ENCODE results near the gene OMG. TPM values are rescaled to one million over a fixed set of nuclear protein-coding genes. Genes with fewer than 3 reads are reported as not detected.

Gene OMG
- total and polyA plus RNA-seq, 2 donors (not counting 3 experiments of a cell fraction or from before 2014, with no cell fraction given), result 0.86 TPM; not detected in 1

GRCh38 chr17:31286587-31286986 lies 10.5 kb downstream of the OMG start:
- BruUV-seq (replicated peaks), result no TSS peak
- dilution Hi-C loops (cut with MboI; ENCODE audit: extremely low pct_ligation_motif_present, low sequenced_read_pairs), result no loop called here

GRCh38 chr17:31283841-31284240 lies 13.2 kb downstream of the OMG start:
- intact Hi-C loops (cut with micrococcal nuclease) (no loop called here), dilution Hi-C loops (cut with MboI; ENCODE audit: extremely low pct_ligation_motif_present, low sequenced_read_pairs) (no loop called here)
- ChIA-PET CTCF (no interaction called here), POLR2A (no interaction called here)
- Histone ChIP-seq H2AFZ (ENCODE audit: low read depth, low read length) (no peak overlapping the region), H3K9ac (replicated peaks; ENCODE audit: extremely low read depth, insufficient read depth, low read length) (no peak overlapping the region), H3K9me3 (replicated peaks; ENCODE audit: control insufficient read depth, insufficient read depth, low read length) (no peaks in the 10 kb centered on the region), H3K9me1 (replicated peaks; ENCODE audit: control insufficient read depth, extremely low read depth, insufficient read depth, low read length) (no peaks in the 10 kb centered on the region), H3K36me3 (ENCODE audit: control insufficient read depth in 2 of 2, extremely low read depth in 1 of 2, insufficient read depth in 2 of 2, low read length in 2 of 2) (no peaks in the 10 kb centered on the region), H3K4me2 (ENCODE audit: insufficient read depth, low read length) (no peak overlapping the region), H3K79me2 (ENCODE audit: control insufficient read depth, insufficient read depth, low read length) (no peaks in the 10 kb centered on the region), H3K27me3 (ENCODE audit: control insufficient read depth in 2 of 2, insufficient read depth in 2 of 2, low read length in 2 of 2) (no peaks in the 10 kb centered on the region), H3K27ac (ENCODE audit: insufficient read depth, low read depth, low read length) (no peak overlapping the region), H4K20me1 (replicated peaks; ENCODE audit: control insufficient read depth, extremely low read depth, insufficient read depth, low read length) (no peaks in the 10 kb centered on the region), H3K4me1 (ENCODE audit: control insufficient read depth, extremely low read depth, insufficient read depth, low read length) (no peaks in the 10 kb centered on the region), H3K4me3 (replicated peaks in 1 of 3; ENCODE audit: insufficient read depth in 1 of 3, low read depth in 1 of 3, low read length in 3 of 3) (no peak overlapping the region)
- DNase-seq (ENCODE audit: low read depth, low spot score) (no peak), FAIRE-seq (no peak)
- BruUV-seq (replicated peaks), result no TSS peak
- TF ChIP-seq CTCF (IDR thresholded peaks at IDR 0.05; ENCODE audit: extremely low read depth in 1 of 2, insufficient read depth in 1 of 2, low read depth in 1 of 2, low read length in 2 of 2) (no peak), MYC (IDR thresholded peaks at IDR 0.05; ENCODE audit: low read depth, low read length) (no peak), MAX (IDR thresholded peaks at IDR 0.05; ENCODE audit: insufficient read depth, insufficient read length) (no peak), GATA2 (IDR thresholded peaks at IDR 0.05; ENCODE audit: insufficient read depth, insufficient read length, low read depth, low read length) (no peak), EZH2 (IDR thresholded peaks at IDR 0.05; ENCODE audit: borderline replicate concordance, low read depth, low read length, severe bottlenecking) (no peak)

More at GRCh38 chr17:31286587-31286986, 10.5 kb downstream of the OMG start:
- intact Hi-C loops (cut with micrococcal nuclease), result no loop called here
- no peak overlapping the region for H3K4me2 ChIP-seq (ENCODE audit: insufficient read depth, low read length)
- H3K9me1 ChIP-seq (replicated peaks; ENCODE audit: control insufficient read depth, extremely low read depth, insufficient read depth, low read length), result no peaks in the 10 kb centered on the region
- no peak overlapping the region for H3K4me3 ChIP-seq (replicated peaks in 1 of 3; ENCODE audit: insufficient read depth in 1 of 3, low read depth in 1 of 3, low read length in 3 of 3)
- H2AFZ ChIP-seq (ENCODE audit: low read depth, low read length), result no peak overlapping the region
- H3K36me3 ChIP-seq (ENCODE audit: control insufficient read depth in 2 of 2, extremely low read depth in 1 of 2, insufficient read depth in 2 of 2, low read length in 2 of 2), result no peaks in the 10 kb centered on the region
- no peak for FAIRE-seq
- TF ChIP-seq EZH2 (IDR thresholded peaks at IDR 0.05; ENCODE audit: borderline replicate concordance, low read depth, low read length, severe bottlenecking) (no peak), POLR2A (IDR thresholded peaks at IDR 0.05; ENCODE audit: low read depth, low read length) (no peak), MYC (IDR thresholded peaks at IDR 0.05; ENCODE audit: low read depth, low read length) (no peak)
- H3K9ac ChIP-seq (replicated peaks; ENCODE audit: extremely low read depth, insufficient read depth, low read length), result no peak overlapping the region
- H3K27me3 ChIP-seq (ENCODE audit: control insufficient read depth in 2 of 2, insufficient read depth in 2 of 2, low read length in 2 of 2), result no peaks in the 10 kb centered on the region
- ChIA-PET POLR2A (no interaction called here), CTCF (no interaction called here)
- H3K79me2 ChIP-seq (ENCODE audit: control insufficient read depth, insufficient read depth, low read length), result no peaks in the 10 kb centered on the region
- H3K27ac ChIP-seq (ENCODE audit: insufficient read depth, low read depth, low read length), result no peak overlapping the region
- DNase-seq (ENCODE audit: low read depth, low spot score), result no peak
- no peaks in the 10 kb centered on the region for H3K9me3 ChIP-seq (replicated peaks; ENCODE audit: control insufficient read depth, insufficient read depth, low read length)
- no peaks in the 10 kb centered on the region for H3K4me1 ChIP-seq (ENCODE audit: control insufficient read depth, extremely low read depth, insufficient read depth, low read length)
- no peaks in the 10 kb centered on the region for H4K20me1 ChIP-seq (replicated peaks; ENCODE audit: control insufficient read depth, extremely low read depth, insufficient read depth, low read length)
